GM06990 (cell line): ENCODE data around the gene NAV2.

ENCODE experiments used
- DNase-seq: peaks from one replicate; pipeline ENCODE4 v3.0.0-alpha.2; 2011; ENCODE audit not compliant: insufficient read length; ENCODE audit errors: extremely low read depth
- H3K27me3 ChIP-seq: replicated peaks from 2 replicates; pipeline ENCODE4 v1.6.0; 2011; ENCODE audit warnings: low read length; ENCODE audit not compliant: control insufficient read depth, insufficient read depth
- H3K36me3 ChIP-seq: 2 replicates; pipeline ENCODE4 v1.5.1; 2011; ENCODE audit warnings: low read length; ENCODE audit not compliant: control insufficient read depth, insufficient read depth
- H3K4me3 ChIP-seq: replicated peaks from 2 replicates; pipeline ENCODE4 v1.5.1; 2011; ENCODE audit warnings: low read depth, mild to moderate bottlenecking, control low read depth, low read length
- TF ChIP-seq, protein P1 (sequence below): IDR thresholded peaks from 2 replicates; pipeline ENCODE4 v1.5.1; 2011; ENCODE audit warnings: low read length, control low read depth, mild to moderate bottlenecking, inconsistent platforms; ENCODE audit not compliant: insufficient read depth, poor library complexity, severe bottlenecking

The NAV2 gene

DNA sequence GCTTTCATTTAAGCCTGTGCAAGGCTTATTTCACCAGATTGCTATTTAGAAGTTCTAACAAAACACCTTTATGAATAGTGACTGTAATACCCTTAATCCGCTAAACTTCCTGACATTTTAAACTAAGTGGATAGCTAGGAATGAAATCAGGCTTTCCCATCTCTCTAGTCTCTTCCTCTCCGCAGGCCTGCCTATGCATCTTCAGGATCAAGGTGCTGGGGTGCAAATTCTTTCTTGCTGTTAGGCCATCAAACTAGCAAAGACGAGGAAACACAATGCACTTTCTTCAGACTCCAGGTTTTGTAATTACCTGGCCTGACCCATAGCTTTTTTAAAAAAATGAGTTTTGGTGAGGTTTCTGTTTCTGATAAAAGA lies 298.2 kb downstream of the NAV2 start:
- Histone ChIP-seq H3K4me3 (no peak overlapping the region), H3K27me3 (no peaks in the 10 kb centered on the region), H3K36me3 (no peaks in the 10 kb centered on the region)
- DNase-seq, result no peak
- TF ChIP-seq, protein P1, sequence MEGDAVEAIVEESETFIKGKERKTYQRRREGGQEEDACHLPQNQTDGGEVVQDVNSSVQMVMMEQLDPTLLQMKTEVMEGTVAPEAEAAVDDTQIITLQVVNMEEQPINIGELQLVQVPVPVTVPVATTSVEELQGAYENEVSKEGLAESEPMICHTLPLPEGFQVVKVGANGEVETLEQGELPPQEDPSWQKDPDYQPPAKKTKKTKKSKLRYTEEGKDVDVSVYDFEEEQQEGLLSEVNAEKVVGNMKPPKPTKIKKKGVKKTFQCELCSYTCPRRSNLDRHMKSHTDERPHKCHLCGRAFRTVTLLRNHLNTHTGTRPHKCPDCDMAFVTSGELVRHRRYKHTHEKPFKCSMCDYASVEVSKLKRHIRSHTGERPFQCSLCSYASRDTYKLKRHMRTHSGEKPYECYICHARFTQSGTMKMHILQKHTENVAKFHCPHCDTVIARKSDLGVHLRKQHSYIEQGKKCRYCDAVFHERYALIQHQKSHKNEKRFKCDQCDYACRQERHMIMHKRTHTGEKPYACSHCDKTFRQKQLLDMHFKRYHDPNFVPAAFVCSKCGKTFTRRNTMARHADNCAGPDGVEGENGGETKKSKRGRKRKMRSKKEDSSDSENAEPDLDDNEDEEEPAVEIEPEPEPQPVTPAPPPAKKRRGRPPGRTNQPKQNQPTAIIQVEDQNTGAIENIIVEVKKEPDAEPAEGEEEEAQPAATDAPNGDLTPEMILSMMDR, result no peak

DNA sequence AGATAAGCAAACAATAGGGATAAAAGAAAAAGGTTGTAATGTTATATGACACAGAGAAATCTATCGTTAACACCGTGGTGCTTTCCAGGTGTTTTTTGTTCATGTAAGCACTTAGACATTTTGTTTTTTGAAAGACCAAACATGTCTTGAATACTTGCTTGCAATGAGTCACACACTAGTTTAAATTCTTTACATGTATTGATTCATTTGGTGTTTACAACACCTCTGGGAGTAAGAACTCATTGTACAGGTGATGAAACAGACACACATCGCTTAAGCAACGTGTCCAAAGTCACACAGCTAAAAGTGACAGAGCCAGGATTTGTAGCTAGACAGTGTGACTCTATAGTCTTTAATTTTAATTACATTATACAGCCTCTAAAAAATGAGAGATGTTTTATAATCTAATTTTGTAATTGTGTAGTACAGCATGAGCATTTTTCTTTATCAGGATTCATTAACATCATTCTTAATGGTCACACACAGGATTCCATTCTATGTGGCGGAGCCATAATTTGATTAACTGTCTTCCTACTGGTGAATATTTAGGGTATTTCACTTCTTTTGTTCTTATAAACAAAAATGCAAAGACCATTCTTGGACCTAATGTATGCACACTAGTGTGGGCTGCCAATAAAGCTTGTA lies 298.8 kb downstream of the NAV2 start:
- Histone ChIP-seq H3K27me3 (no peaks in the 10 kb centered on the region), H3K36me3 (no peaks in the 10 kb centered on the region), H3K4me3 (no peak overlapping the region)
- TF ChIP-seq, protein P1, result no peak
- DNase-seq, result no peak

DNA sequence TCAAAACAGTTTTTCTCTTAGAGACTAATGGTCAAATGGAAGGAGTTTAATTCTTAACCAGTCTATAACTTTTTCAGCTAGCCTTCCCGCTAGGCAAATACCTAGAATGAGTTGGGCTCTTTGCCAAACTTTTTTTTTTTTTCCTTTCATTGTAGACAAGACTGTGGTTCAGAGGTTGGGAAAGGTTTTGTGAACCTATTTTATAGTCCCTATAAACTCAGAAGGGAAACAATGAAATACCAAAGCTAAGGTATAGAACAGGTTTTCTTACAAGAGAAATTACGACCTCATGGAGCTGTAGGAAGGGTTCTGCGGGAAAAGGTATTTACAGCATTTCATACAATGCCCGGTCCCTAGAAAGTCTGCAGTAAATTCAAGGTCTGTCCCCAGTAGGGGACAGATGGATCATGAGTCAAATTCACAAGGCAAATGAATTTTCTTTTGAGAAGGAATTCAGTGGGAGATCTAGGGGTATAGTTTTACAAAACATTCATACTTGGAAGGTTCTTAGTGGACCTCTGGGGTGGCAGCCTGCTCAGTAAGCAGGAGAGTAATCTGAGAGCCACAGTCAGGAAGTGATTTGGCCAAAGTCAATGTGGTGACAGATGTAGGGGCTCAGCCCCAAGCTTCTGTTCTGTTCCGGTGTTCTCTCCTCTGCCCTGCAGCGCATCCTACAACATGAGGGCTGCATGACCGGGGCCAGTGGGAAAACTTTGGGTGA lies 300.9 kb downstream of the NAV2 start:
- TF ChIP-seq, protein P1, result no peak
- no peaks in the 10 kb centered on the region for H3K36me3 ChIP-seq
- DNase-seq, result no peak
- no peak overlapping the region for H3K4me3 ChIP-seq
- no peaks in the 10 kb centered on the region for H3K27me3 ChIP-seq

DNA sequence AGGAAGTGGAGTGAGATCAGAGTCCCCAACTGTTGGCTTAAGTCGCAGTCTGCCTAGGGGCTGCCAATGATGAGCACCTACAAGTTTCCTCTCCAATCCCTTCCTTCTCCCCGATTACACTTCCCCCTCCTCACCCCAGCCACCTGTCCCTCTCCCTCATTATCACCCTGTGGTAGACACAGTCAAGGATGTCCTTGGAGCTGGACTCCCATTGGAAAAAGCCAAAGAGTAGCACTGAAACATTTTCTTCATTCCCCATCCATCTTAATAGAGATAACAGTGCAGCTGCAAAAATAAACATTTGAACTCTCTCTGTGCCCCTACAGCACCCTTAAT lies 301.4 kb downstream of the NAV2 start:
- Histone ChIP-seq H3K4me3 (no peak overlapping the region), H3K36me3 (no peaks in the 10 kb centered on the region), H3K27me3 (no peaks in the 10 kb centered on the region)
- no peak for DNase-seq
- TF ChIP-seq, protein P1, result no peak

DNA sequence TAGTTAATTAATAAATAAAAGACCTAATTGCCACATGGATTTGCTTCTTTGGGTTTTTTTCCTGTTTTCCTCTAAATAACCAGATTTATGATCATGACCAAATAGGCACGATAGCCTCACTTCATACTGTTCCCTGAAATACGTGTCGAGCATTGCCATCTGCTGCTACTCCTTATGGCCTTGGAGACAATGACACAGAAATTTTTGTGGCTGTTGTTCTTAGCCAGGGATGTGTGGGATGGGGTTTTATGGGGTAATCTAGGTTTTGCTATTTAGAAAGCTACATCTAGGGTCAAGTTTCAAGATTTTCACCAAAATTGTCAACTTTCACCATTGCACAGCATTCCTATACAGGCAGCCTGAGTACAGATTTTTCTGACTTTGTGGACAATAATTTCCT lies 302.5 kb downstream of the NAV2 start:
- H3K4me3 ChIP-seq, result no peak overlapping the region
- TF ChIP-seq, protein P1, result no peak
- no peak for DNase-seq
- H3K36me3 ChIP-seq, result no peaks in the 10 kb centered on the region
- no peaks in the 10 kb centered on the region; the same call in 1 of the 2 replicates for H3K27me3 ChIP-seq
